Brain pericyte (primary cell): Measurements from ENCODE around the gene RAD51B.
A peak's percentile ranks its signal among the peaks of the same experiment; 100 is the strongest.

Experiments
- DNase-seq: peaks from one replicate; pipeline ENCODE4 v3.0.0-alpha.2; 2012; ENCODE audit warnings: low read depth, low spot score

The RAD51B gene

GRCh38 chr14:68547305-68548193 lies 728.0 kb downstream of the RAD51B start:
- no peak for DNase-seq

DNA sequence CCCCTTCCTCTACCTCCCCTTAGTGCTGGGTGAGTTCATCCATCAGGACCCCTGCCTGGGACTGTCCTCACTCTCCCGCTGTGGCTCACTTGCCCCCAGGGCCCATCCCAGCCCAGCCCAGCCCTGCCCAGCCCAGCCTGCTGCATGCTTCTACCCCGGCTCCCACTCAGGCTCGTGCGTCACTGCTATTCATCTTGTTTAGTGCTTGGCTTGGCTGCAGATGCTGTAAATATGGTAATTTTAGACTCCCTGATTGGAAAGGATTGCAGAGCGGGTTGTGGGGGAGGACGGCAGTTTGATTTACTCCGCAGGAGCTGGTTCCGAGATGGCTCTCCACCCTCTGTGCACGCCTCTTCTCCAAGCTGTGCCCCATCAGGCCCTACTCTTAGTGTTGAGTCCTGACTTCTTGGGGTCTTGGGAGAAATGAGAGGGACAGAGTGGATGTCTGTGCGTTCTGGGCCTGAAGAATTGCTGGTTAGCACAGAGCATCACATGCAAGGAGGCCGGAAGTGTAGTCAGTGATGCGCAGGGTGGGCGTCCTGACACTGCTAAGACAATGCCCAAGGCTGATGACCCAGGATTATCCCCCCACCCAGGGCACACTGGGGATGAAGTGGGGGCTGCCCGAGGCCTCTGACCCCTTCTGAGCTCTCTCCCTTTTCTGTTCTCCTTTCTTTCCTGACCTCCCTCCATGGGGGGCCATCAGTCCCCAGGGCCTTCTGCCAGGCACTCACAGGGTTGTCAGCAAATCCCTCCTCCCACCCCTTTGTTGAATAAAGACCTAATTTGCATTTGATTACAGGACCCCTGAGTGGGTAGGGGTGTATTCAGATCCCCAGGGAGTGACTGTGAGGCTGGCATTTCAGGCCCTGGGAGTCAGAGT lies 728.9 kb downstream of the RAD51B start:
- DNase-seq: peak; percentile 85

- no peak for DNase-seq
Observed at GRCh38 chr14:68550338-68550715, 730.7 kb downstream of the RAD51B start.

DNA sequence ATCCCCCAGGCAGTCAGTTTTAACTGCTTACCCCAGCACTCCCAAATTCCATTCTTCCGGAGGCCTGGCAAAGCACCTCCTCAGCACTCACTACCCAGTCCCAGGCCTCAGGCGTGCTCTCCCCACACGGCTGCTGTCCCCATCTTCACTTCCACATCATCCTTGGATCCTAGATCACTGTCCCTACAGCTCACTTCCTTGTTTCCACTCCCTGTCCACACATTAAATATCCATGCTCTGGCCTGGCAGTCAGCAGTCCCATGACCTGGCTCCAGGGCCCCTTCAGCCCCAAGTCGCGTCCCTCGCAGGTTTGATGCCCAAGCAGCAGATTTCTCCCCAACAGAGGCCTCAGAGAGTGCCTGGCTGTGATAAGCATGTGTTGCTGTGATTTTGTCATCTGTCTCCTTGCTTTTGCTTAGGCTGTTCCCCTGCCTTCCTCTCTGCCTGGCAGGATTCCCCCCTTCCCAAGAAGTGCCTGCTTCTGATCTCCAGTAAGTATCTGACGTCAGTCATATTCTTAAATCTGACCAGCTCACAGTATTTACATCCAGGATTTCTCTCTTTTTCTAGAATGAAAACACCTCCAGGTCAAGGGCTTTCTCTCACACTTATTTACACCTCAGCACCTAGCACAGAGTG lies 731.6 kb downstream of the RAD51B start:
- DNase-seq: no peak

DNA sequence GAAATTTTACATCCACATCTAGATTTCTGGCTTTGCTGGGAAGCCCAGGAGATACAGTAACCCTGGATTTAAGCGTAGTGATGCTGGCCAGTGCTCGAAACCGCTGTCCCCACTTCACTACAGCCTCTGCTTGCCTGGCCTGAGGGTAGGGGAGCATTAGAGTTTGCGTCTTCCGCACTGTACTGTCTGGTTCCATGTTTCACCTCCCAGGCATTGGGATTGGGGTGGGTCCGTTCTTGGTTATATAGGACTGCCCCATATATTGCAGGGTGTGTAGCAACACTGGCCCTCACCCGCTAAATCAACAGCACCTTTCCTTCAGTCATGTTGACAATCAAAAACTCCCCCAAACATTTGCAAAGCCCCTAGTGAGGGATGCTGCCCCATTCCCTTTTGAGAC lies 732.5 kb downstream of the RAD51B start:
- no peak for DNase-seq

DNA sequence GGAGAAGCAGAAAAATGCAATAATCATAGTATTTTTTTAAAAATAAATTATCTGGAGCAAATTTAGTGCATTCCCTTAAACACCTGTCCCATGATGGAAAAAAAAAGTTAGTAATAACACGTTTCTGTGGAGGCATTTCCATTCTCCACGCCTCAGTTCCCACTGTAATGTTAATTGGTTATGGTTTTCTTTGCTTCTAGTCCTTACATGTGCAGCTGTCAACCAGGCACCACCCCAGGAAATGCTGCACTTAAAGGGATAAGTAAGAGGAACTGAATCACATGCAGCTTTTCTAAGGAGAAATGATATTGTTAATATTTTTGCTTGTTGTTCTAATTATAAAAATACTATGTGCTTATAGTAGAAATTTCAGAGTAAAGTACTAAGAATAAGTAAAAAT lies 733.0 kb downstream of the RAD51B start:
- DNase-seq: no peak

GRCh38 chr14:68553311-68553710 lies 733.7 kb downstream of the RAD51B start:
- no peak for DNase-seq

- DNase-seq: no peak
Observed at GRCh38 chr14:68554231-68554630, 734.7 kb downstream of the RAD51B start.

DNA sequence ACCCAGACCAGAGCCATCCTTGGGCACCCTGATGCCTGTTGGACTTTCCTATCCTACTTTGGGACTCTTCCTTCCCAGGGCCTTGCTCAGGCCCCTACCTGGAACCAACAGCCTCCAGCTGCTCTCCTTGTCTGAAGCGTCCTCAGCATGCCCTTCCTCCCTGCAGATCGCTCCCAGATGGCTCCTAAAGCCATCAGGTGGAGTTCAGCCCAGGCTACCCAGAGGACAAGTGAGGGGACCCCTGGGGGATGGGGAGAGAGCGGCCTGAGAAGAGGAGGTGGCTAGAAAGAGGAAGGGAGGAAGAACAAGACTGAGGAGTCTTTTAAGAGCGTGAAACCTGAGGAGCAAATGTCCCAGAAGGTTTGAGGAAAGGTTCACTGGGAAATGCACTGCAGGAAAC lies 736.7 kb downstream of the RAD51B start:
- no peak for DNase-seq

DNA sequence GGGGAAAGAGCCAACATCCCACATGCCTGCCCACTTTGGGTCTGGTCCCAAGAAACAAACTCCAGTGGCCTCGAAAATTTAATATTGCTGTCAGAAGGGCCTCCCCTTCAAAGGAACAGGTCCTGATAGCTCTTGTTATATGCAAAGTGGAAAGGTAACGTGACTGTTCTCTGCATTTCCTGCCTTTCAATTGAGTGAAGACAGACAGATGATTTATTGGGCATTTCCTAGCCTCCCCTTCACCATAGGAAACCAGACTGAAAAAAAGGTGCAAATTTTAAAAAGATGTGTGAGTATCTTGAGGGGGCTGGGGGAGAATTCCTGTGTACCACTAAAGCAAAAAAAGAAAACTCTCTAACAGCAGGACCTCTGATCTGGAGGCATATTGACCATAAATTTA lies 738.1 kb downstream of the RAD51B start:
- no peak for DNase-seq

DNA sequence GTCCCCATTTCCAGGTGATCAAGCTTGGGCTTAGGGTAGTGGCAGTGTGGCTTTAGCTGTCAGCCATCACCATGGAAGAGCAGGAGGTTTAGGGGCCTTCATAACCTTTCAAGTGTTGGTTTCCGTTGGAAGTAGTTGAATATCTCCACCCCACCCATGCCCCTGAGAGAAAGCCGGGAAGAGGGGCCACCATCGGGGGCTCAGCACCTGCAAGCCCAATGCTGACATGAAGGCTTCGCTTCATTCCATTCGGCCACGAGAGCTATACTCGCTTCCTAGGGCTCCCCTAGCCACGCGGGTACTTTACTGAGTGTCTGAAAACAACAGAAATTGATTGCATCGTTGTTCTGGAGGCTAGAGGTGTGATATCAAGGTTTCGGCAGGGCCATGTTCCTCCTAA lies 738.5 kb downstream of the RAD51B start:
- DNase-seq: no peak

DNA sequence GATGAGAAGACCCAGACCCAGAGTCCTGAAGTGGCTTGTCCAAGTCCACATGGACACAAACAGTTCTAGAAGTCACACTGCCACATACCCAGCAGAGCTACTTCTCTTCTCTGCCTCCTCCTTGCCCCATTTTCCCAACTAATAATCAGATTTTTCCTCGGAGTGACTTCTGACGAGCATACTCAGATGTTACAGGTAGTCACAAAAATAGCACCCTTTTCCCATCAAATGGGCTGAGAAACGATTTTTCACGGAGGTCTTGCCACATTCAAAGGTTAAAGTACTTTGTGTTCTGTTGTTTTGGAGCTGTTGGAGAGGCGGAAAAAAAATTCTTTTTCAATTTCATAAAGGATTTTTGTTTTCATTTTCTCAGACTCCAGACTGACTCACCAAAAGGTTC lies 740.4 kb downstream of the RAD51B start:
- no peak for DNase-seq

GRCh38 chr14:68561531-68562007 lies 742.0 kb downstream of the RAD51B start:
- DNase-seq: no peak

DNA sequence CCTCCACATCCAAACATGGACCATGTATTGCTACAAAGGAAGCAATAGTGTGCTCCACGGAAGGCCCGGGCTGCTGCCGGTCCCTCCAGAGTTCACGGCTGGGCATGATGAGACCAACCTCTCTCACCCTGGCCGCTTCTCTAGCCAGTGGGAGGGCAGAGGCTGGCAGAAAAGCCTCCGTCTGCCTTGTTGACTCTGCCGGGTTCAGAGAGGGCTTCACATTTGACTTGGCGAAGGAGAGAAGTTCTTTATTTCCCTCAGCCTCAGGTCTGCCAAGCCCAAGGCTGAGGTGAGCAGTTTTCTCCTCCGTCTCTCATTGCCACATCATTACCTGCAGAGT lies 743.3 kb downstream of the RAD51B start:
- DNase-seq: no peak

DNA sequence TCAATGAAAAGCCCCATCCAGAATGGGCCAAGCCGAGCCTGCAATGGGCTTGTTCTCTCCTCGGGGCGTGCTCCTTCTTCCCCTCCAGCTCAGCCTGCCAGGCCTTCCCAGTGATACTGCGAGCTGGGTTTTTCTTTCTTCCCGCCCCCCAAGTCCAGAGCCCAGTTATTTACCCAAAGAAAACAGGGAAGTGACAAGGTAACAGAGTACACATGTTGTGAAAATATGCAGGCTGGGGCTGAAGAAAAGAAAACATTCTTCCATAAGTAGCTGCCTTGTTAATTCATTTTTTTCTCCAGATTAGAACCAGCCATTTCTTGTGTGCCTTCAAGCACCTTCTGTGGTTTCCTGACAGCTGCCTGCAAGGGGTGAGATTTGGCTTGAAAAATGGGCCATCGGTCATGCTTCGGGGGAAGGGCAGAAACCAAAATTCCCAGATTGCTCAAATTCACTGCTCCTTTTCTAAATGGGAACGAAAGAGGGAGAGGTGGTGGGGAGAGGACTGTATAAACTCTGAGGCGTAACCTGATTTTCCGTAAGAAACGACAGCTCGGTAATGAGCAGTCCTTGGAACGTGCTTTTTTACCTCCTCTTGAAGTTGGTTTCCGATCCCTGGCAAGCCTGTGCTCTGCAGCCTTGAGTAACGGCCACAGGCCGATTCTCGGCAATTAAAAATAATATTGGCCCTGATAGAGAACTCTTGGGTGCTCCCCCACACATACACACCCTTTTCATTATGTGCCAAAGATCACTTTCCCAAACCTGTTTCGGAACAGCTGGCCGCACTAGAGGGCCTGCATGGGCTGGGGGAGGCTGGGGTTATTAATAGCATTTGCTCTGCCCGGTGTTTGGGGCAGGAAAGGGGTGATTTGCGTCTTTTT lies 743.9 kb downstream of the RAD51B start:
- DNase-seq: no peak

- no peak for DNase-seq
Observed at GRCh38 chr14:68564191-68564825, 744.7 kb downstream of the RAD51B start.

- no peak for DNase-seq
Observed at GRCh38 chr14:68564826-68565759, 745.5 kb downstream of the RAD51B start.

- DNase-seq: no peak
Observed at GRCh38 chr14:68566075-68566474, 746.5 kb downstream of the RAD51B start.
